ENCODE data around the gene MAP3K12.
"Not testable (repeated sequence)": the region's sequence is repeated elsewhere in the genome, so short reads cannot be mapped to it uniquely, and the experiment has no call there.

Gene MAP3K12

DNA sequence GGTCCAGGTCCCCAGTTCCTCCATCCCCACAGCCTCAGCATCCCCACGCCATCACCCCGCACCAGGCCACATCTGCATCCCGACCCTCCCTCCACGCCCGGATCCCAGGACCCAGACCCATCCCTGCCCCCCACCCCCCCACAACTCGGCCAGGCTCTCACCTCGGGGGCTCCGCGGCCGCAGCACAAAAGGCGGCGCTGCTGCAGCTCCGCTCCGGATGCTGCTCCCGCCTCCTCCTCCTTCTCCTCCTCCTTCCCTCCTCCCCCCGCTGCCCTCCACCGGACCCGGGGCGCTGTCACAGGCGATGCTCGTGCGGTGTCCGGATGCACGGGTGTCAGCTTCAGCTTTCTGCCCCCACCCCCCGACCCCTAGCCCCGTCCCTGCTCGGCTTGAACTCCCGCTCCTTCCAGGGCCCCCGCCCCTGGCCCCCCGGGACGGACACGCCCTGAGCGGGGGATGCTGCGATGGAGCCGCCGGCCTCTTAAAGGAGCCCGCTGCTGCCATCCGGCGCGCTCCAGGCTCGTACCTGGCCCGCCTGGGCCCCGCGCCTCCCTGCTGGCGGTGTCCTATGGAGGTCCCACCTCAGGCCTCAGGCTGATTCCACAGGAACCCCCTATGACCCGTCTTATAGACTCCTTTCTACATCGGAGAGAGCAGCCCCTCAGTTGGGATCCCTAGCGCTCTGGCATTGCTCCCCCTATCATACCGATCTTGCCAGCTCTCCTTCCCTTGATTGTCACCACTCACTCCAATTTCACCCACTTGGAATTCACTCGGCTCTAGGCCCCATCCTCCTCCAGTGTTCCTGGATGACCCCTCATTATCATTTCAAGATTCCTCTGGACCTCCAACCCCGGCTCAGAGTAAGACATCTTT lies at the start of gene MAP3K12:
TSS of gene MAP3K12 (minus strand) at position 193 of the 876 bp plus-strand sequence. CDS start 12,067 bp downstream, outside the sequence.
- peak; percentile 62 for DNase-seq

- not testable (repeated sequence) for DNase-seq
Measured at GRCh38 chr12:53548354-53548753, 49.1 kb upstream of the MAP3K12 start.

- peak; percentile 57 for DNase-seq
Measured at GRCh38 chr12:53543539-53543938, 44.3 kb upstream of the MAP3K12 start.

- no peak for DNase-seq
Measured at GRCh38 chr12:53539526-53539925, 40.3 kb upstream of the MAP3K12 start.

DNA sequence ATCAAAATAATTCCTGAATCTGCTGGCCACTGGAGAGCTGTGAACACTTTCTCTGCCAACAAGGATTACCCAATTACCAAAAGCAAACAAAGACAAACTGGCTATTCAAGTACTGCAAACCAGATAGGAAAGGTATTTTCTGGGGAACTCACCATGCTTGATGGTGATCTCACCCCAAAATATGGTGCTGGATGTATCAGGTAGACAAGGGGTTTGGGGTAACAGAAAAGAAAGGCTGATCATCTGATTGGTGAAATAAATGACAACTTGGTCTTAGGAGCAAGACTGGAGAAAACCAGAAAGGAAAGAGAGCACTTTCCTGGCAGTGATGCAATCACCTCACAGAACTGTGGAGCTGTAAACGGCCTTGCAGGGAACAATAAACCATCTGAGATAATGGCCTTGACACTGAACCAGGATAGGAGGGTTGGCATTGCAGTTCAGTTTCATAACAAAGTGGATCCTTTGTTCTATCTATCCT lies 39.0 kb upstream of the MAP3K12 start:
- DNase-seq: no peak

DNA sequence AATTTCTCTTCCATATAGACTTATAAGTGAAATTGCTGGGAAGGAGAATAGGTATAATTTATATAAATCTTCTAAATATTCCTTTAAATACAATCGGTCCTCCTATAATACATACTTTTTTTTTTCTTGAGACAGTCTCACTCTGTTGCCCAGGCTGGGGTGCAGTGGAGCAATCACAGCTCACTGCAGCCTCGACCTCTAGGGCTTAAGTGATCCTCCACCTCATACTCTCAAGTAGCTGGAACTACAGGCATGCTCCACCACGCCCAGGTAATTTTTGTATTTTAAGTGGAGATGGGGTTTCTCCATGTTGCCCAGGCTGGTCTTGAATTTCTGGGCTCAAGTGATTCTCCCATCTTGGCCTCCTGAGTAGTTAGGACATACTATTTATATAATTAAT lies 37.7 kb upstream of the MAP3K12 start:
- DNase-seq: no peak

DNA sequence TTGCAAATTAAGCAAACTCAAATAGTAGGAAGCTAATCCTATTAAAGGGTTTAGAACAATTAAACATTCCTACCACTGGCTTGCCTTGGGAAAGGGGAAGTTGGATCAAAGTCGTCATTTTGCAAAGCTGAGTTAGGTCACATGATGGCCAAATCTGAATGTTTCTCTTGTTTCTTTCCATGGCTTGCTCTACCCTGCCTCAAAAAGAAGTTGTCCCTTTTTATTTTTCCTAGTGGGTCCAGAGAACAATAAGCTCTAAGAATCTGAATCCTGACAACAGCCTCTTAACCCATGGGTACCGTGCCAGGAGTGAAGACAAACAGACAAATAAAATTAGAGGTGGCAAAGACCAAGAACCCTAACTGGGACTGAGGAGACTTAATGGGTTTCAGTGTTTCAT lies 34.2 kb upstream of the MAP3K12 start:
- no peak for DNase-seq

GRCh38 chr12:53532524-53533445 lies 33.5 kb upstream of the MAP3K12 start:
- DNase-seq: no peak

GRCh38 chr12:53532021-53532420 lies 32.8 kb upstream of the MAP3K12 start:
- no peak for DNase-seq

GRCh38 chr12:53530920-53531319 lies 31.7 kb upstream of the MAP3K12 start:
- DNase-seq: no peak

DNA sequence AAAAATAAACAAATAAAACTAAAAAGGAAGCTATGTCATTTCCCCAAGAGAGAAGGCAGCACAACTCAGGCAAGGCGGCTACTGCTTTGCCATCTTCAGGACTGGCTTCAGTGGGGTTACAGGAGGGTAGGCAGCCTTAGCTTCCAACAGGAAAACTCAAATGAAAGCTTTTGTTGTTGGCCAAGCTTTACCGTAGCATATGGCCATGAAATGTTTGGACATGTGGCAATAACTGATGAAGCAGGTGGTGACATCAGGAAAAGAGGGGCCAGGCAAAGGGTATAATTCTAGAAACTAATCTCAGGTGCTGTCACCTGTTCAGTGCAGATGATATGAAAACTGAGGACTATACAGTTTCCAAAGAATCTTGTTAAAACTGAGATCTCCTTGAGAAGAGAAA lies 30.8 kb upstream of the MAP3K12 start:
- DNase-seq: no peak

DNA sequence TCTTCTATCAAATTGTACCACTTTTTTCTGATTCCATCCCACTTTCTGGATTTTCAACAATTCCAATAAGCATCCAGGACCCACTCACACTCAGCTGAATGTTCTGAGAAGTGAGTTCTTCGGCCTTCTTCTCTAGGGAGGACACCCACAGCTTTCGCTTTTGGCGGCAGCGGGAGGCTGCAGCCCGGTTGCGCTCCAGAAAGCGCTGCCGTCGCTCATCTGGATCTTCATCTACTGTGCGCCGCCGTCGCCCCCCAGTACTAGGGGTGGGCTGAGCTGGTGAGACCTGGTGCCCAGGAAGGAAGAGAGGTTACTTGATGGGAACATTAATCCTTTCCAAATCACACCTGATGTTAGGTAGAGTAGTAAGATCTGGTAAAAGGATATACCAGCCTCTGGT lies 25.2 kb upstream of the MAP3K12 start:
- no peak for DNase-seq

DNA sequence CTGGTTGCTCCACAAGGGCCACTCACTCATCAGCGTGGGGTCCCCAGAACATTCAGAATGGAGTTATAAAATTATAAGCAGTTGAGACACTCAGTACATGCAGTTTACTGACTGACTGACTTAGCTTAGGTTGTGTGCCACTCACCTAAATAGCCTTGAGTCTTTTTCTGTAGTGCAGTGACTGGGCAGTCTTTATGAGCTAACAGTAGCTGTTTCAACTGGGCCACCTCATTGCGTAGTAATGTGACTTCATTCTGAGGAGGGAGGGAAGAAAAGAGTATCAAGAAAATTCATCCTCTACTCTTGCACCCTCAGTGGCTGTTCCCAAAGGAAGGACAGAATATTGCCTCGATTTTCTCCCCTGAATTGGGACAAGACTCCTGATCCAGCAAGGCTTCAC lies 23.9 kb upstream of the MAP3K12 start:
- DNase-seq: no peak

DNA sequence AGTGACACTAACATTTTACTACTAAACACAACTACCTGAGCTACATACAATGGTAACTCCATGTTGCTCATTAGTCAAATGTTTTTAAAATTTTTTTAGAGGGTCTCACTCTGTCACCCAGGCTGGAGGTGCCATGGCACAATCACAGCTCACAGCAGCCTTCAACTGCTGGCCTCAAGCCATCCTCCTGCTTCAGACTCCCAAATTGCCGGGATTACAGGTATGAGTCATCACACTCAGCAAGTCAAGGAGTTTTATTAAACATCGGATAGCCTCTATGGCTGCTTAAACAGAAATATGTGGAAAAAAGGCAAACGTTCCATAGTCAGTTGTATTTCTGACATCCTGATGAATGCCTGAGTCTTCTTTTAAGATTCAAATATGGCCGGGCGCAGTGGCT lies 19.1 kb upstream of the MAP3K12 start:
- no peak for DNase-seq

- DNase-seq: no peak
Measured at GRCh38 chr12:53516758-53517455, 17.6 kb upstream of the MAP3K12 start.

DNA sequence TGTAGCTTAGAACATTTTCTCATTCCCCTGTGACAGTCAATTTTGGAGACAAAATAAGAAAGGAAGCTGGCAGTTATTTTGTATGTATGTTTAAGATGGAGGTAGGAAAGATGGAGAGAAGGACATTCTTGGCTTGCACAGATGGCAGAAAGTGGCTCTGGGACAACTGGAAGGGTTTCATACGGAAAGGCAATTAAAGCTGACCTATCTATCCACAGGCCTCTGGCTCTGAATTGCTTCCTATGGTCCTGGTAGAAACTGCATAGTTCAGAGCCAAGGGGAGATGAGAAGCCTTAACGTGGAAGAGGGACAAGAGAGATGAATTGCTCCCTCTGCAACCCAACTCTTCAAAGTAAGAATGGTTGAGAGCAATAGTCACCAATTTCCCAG lies 16.0 kb upstream of the MAP3K12 start:
- no peak for DNase-seq

- no peak for DNase-seq
Measured at GRCh38 chr12:53514628-53515290, 15.5 kb upstream of the MAP3K12 start.

GRCh38 chr12:53513712-53514410 lies 14.6 kb upstream of the MAP3K12 start:
- no peak for DNase-seq

- no peak for DNase-seq
Measured at GRCh38 chr12:53510181-53510812, 11.0 kb upstream of the MAP3K12 start.

DNA sequence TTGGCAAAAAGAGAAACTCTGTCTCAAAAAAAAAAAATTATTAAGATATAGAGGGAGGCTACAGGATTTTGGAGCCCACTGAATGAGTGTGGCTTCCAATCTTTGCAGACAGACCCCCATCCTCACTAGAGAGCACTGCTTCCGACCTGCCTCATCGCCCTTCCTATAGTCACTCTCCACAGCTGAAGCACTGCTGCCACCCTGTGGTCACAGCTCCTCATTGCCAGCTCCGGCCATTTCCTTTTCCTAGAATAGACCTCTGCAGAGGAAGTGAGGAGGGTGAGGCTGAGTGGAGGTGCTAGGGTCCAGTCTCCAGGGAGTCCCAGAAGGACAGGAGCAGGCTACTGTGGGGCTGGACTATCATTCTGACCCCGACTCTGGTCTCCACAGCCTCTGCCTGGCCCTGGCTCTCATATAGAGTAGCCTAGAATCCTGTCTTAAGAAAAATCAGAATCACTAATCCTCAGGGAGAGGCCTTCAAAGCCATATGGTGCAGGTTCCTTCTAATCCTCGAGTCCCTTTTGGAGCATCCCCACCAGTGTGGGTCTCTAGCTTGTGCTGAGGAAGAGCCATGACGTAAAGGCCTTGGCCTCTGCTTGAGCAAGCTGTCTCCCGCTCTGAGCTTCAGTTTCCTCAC lies 9.4 kb upstream of the MAP3K12 start:
- DNase-seq: peak; percentile 81

DNA sequence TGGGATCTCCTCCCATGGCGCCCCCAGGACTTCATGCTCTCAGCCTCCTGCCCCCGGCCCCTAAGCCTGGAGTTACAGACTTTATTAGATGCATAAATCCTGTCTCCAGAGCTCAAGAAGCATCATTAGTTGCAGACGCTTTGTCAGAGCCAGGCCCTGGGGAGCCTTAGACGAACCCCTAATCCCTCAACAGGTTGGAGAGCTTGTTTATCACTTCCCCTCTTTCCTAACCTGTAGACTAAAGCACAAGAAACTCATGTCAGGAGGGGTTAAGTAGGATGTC lies 8.3 kb upstream of the MAP3K12 start:
- no peak for DNase-seq
